GM18909 (cell line): ENCODE measurements around the gene TMEM14C.
"Not testable (repeated sequence)": the region's sequence is repeated elsewhere in the genome, so short reads cannot be mapped to it uniquely, and the experiment has no call there.

ENCODE experiments used
- ATAC-seq: cut with Tn5 transposase; IDR thresholded peaks from one replicate; pipeline ENCODE4 v1.9.1; 2021; ENCODE audit warnings: mild to moderate bottlenecking; ENCODE audit not compliant: unreplicated experiment, poor library complexity

TMEM14C gene

DNA sequence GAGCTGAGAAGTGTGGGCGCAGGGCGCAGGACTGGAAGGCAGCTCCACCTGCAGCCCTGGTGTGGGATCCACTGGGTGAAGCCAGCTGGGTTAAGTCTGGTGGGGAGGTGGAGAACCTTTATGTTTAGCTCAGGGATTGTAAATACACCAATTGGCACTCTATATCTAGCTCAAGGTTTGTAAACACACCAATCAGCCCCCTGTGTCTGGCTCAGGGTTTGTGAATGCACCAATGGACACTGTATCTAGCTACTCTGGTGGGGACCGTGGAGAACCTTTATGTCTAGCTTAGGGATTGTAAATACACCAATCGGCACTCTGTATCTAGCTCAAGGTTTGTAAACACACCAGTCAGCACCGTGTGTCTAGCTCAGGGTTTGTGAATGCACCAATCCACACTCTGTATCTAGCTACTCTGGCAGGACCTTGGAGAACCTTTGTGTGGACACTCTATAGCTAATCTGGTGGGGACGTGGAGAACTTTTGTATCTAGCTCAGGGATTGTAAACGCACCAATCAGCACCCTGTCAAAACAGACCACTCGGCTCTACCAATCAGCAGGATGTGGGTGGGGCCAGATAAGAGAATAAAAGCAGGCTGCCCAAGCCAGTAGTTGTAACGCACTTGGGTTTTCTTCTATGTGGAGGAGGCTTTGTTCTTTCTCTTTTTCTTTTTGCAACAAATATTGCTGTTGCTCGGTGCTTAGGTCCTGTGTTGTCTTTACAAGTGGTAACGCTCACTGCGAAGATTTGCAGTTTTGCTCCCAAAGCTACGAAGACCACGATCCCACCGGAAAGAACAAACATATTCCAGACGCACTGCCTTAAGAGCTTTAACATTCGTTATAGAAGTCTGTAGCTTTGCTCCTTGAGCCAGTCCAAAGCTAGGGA lies 1.7 kb upstream of the TMEM14C start:
- not testable (repeated sequence) for ATAC-seq

DNA sequence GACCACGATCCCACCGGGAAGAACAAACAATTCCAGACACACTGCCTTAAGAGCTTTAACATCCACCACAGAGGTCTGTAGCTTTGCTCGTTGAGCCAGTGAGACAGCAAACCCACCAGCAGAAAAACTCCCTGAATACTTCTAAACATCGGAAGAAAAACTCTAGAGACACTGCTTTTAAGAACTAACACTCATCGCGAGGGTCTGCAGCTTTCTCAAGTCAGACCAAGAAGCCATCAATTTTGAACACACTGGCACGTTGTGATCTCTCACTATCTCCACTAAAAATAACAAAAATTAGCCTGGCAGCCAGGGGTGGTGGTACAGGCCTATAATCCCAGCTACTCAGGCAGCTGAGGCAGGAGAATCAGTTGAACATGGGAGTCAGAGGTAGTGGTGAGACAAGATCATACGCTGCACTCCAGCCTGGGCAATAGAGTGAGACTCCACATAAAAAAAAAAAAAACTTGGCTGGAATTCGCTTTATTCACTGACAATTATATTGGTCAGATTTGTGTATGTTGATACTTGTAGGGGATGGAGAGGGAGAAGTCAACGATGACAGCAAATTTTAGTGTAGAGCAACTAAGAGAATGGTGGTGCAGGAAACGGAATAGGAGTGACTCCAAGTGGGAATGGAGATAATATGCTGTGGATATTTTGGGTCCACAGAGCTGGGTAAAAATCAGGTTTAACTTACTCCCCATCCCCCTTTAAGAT lies 860 bp upstream of the TMEM14C start:
- no peak for ATAC-seq

DNA sequence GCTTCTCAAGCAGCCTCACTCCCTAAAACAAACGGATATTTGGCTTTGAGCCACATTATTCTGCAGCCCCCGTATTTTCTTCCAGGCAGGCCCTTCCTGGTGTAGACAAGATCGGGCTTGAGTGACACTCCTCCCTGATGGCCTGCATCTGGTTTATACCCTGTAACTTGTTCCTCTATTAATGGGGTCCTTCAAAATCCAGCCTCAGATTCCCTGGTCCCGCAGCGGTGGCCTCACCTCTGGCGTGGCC lies 375 bp upstream of the TMEM14C start:
- ATAC-seq: no peak

DNA sequence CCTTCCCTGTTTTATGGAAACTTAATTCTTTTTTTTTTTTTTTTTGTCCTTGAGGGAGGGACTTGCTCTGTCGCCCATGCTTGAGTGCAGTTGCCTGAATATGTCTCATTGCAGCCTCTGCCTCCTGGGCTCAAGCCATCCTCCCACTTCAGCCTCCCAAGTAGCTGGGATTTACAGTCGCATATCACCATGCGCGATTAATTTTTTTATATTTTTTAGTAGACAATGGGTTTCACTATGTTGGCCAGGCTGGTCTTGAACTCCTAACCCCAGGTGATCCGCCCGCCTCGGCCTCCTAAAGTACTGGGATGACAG lies 654 bp downstream of the TMEM14C start:
- no peak for ATAC-seq

DNA sequence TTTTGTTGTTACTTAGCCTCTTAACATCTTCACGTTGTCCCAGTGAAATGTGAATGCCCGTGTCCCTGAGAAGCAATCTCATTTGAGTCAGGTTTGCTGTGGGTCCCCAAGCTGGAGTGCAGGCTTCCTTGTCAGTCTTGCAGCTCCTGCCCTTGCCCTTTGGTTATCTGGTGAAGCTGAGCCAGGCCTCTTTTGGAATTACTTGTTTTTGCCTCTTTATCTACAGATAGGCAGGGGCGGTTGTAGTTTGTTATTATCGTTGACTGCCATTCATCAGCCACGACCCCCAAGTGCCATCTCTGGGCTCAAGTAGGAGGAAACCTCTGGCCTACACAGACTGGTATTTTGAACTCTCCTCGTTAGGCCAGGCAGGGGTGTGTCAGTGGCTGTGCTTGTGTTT lies 2.2 kb downstream of the TMEM14C start:
- ATAC-seq: no peak

DNA sequence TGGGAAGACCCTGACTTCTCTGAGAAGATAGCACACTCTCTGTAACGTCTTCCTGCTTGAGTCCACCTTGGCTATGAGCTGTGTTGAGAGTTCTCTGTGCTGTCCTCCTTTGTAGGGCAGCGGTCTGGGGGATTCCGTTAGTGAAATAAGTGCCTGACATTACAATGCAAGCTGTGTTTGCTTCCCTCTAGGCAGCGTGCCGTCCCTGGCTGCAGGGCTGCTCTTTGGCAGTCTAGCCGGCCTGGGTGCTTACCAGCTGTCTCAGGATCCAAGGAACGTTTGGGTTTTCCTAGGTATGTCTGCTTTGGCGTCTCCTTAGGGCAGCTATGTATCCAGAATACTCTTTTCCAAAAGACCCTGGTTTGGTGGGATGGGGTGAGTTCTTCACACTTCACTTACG lies 2.8 kb downstream of the TMEM14C start:
- ATAC-seq: no peak

DNA sequence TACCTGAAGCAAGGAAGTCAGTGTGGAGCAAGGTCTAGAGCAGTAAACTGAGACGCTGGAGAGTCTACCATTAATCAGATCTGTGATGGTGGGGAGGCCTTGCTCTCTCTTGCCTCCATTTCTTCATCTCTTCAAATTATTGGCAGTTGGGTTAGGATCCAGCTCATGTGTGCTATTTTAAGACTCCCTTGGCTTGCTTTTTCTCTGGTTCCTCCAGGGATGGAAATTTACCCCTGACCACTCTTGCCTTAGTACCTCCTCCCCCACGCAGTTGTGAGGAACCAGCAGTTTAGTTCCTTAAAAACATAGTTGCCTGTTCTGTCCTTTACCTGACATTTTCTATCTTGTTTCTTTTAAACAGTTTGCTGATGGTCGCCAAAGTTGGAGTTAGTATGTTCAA lies 7.4 kb downstream of the TMEM14C start:
- ATAC-seq: no peak

DNA sequence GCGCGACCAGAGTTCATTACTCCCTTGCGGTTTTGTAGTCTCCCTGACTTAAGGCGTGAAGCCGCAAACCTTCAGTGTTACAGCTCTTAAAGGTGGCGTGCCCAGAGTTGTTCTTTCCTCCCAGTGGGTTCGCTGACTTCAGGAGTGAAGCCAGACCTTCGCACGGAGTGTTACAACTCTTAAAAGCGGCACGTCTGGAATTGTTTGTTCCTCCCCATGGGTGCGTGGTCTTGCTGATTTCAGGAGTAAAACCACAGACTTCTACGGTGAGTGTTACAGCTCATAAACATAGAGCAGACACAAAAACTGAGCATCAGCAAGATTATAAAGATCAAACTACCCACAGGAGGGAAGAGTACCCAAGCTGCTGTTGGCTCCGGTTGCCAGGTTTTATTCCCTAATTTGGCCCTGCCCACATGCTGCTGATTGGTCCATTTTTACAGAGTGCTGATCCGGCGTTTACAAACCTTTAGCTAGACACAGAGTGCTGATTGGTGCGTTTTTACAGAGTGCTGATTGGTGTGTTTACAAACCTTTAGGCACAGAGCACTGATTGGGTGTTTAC lies 10.4 kb downstream of the TMEM14C start:
- ATAC-seq: no peak

DNA sequence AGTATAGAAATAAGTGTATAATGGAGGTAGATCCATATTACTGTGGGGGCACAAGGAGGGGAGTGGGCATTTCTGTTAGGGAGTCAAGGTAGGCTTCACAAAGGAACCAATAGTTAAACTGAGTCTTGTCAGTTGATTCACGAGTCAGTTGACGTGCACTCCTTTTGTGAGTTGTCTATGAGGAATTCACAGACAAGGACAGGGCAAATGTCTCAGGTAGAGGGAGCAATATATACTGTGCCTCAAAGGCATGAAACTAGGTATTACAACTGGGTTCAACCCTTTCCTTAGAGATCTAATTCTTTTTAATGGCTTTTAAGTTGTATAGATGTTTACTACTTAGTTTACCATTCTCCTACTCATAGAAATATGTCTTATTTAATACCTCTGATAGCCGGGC lies 11.0 kb downstream of the TMEM14C start:
- no peak for ATAC-seq

DNA sequence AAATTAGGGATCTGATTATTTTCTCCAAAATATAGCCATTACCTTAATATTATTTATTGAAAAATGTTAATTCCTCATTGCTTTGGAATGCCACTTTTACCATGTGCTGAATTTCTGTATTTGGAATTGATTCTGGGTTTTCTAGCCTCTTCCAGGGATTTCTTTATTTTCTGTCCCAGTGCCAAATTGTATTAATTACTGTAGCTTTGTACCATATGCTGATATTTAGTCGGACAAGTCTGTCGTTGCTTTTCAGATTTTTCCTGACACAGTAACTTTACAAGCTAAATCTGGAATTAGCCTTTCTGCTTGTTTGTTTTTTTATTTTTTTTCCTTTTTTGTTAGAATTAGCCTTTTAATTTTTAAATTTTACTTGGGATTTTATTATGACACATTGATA lies 13.9 kb downstream of the TMEM14C start:
- ATAC-seq: no peak

DNA sequence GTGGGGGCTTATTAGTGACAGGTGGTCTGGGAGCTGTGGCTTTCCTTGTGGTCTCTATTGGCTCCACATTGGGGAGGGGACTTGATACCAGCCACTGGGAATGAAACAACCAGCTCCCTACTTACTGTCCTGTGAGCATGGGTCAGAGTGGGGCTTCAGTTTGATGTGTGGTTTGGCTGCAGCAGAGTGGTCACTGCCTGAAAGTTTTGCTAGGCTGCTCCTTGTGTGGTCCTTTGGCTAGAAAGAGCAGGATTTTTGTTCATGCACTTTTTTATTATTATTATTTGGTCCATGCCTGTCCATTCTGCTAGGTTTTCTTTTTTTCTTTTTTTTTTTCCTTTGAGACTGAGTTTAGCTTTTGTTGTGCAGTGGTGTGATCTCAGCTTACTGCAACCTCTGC lies 17.2 kb downstream of the TMEM14C start:
- ATAC-seq: no peak

DNA sequence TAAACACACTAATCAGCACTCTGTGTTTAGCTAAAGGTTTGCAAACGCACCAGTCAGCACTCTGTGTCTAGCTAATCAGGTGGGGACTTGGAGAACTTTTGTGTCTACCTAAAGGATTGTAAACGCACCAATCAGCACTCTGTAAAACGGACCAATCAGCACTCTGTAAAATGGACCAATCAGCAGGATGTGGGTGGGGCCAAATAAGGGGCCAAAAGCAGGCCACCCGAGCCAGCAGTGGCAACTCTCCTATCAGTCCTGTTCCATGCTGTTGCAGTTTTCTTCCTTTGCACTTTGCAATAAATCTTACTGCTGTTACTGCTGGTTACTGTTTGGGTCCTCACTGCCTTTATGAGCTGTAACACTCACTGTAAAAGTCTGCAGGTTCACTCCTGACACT lies 18.8 kb downstream of the TMEM14C start:
- ATAC-seq: not testable (repeated sequence)

DNA sequence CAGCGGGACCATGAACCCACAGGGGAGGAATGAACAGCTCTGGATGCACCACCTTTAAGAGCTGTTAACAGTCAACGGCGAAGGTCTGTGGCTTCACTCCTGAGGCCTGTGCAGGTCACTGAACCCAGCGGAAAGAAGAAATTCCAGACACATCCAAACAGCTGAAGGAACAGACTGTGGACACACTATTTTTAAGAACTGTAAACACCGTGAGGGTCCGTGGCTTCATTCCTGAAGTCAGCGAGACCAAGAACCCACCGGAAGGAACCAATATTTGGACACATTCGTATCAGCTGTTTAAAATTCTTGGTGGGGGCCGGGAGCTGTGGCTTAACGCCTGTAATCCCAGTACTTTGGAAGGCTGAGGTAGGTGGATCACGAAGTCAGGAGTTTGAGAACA lies 19.4 kb downstream of the TMEM14C start:
- ATAC-seq: no peak

DNA sequence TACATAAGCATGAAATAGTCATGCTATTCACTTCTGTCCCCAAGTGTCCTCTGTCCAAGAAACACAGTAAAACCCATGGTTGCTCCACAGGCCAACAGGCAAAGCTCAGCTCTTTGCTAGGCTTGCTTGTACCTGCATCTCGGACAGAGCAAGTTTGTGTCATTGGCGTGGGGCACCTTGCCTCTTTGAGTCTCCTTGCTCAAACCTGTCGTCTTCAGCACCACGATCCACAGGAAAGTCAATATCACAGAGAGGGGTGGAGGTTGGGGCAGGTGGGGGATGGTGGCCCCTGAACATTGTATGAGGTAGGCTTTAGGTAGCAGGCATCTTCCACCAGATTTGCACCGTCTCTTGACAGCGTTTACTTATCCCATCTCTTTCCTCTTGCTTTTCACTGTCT lies 20.6 kb downstream of the TMEM14C start:
- no peak for ATAC-seq

DNA sequence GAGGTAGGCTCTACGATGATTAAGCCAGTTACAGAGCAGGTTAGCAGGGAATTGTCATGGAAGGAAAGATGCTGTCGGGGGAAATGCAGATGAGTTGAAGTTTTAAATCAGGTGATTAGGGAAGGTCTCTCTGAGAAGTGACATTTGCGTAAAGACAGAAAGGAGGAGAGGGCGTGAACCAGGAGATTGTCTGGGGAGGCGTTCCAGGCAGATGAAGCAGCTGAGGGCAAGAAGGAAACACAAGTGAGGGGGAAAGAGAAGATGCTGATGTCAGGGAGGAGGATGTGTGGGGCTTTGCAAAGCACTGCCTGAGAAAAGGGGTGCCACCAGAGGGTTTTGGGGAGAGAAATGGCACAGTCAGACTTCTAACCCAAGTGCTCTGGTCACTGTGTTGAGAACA lies 22.2 kb downstream of the TMEM14C start:
- ATAC-seq: no peak

DNA sequence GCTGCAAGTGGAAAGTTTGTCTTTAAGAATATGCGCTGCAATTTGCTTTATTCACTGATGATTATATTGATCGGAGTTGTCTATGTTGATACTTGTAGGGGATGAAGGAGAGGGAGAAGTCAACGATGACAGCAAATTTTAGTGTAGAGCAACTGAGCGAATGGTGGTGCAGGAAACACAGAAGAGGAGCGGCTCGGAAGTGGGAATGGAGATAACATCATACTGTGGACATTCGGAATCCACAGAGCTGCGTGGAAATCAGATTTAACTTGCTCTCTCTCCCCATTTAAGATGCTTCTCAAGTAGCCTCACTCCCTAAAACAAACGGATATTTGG lies 24.0 kb downstream of the TMEM14C start:
- no peak for ATAC-seq

DNA sequence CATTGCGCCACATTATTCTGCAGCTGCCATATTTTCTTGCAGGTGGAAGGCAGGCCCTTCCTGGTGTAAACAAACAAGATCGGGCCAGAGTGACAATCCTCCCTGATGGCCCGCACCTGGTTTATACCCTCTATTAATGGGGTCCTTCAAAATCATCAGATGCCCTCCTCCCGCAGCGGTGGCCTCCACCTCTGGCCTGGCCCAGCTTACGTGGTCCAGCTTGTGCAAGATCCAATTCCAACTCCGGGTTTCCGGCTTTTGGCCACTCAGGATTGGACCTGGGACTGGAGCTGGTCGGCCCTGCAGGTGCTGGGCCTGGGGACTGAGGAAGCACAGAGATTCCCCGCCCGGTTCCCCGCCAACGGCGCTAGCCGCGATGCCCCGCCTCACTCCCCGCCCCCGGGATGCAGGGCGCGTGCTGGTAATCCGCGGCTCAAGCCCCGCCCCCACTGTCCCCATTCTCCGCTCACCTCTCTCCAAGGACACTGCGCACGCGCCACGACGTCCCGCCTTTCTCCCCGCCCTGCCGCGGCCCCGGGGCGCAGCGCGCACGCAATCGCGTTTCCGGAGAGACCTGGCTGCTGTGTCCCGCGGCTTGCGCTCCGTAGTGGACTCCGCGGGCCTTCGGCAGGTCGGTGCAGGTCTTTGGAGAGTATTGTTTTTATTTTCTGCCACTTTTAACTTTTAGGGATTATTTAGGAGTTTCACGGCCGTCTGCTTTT lies 24.5 kb downstream of the TMEM14C start, which contains the start of gene TMEM14B:
Gene TMEM14B, plus strand, starts transcription at position 555 of the 722 bp plus-strand sequence. CDS start 1,441 bp downstream, outside the sequence.
- peak; percentile 96 for ATAC-seq

DNA sequence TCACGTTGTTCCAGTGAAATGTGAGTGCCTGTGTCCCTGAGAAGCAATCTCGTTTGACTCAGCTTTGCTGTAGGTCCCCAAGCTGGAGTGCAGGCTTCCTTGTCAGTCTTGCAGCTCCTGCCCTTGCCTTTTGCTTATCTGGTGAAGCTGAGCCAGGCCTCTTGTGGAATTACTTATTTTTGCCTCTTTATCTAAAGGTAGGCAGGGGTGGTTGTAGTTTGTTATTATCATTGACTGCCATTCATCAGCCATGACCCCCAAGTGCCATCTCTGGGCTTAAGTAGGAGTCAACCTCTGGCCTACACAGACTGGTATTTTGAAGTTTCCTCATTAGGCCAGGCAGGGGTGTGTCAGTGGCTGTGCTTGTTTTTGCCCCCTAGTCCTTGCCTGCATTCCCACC lies 26.9 kb downstream of the TMEM14C start:
- ATAC-seq: no peak

DNA sequence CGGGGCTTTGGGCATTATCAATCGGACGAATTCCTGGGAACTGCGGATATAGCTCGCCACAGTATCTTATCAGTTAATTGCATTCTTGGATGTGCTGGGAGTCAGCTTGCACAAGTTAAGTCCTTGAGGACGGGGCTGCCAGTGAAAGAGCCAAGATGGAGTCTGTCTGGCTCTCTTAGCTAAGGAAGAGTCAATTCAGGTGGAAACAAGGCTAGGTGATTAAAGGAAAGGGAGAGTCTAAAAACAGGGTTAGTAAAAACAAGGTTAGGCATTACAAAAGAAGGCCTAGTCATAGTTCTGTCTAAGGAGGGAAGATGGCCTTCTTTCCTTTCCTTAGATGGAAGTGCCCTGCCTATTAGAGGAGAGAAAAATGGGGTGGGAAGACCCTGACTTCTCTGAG lies 27.7 kb downstream of the TMEM14C start:
- not testable (repeated sequence) for ATAC-seq

DNA sequence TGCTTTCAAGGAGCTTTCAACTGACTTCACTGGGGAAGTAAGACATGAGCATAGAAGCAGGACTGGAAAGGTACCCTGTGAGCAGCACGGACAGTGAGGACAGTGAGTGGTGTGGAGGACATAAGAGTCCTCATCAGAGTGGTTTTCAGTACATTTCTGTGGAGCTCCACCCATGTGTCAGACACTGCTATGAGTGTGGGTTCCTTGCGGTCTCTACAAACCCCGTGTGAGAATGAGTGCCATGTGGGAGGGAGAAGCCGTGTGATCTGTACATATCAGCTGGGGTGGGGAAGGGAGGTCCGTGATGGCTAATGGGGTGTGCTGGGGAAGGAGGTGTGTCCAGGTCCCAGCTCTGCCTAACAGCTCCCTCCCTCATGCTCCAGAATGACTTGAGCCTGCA lies 28.9 kb downstream of the TMEM14C start:
- not testable (repeated sequence) for ATAC-seq

DNA sequence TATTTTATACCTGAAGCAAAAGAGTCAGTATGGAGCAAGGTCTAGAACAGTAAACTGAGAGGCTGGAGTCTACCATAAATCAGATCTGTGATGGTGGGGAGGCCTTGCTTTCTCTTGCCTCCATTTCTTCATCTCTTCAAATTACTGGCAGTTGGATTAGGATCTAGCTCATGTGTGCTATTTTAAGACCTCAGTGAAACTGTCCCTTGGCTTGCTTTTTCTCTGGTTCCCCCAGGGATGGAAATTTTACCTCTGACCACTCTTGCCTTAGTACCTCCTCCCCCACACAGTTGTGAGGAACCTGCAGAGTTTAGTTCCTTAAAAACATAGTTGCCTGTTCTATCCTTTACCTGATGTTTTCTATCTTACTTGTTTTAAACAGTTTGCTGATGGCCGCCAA lies 33.2 kb downstream of the TMEM14C start:
- no peak for ATAC-seq
